Uterus (tissue), 2 donors: Measurements from ENCODE around the gene FOXN3.

Experiments
- POLR2A ChIP-seq, 2 donors: fragments of 450-650 bp; IDR thresholded peaks; one replicate each; pipeline ENCODE4 v1.6.1; 2016; ENCODE audit warnings: antibody characterized with exemption in 2 of 2, mild to moderate bottlenecking in 1 of 2, moderate library complexity in 1 of 2
- TF ChIP-seq, protein P1 (sequence below), 4 experiments: fragments of 200-600 bp in 2 of 4; fragments of 450-650 bp in 2 of 4; sonication (generic) in 2 of 4; IDR thresholded peaks; one replicate each; pipeline ENCODE4 v1.5.1; 2016 to 2019; ENCODE audit warnings: antibody characterized with exemption in 4 of 4, mild to moderate bottlenecking in 2 of 4, moderate library complexity in 1 of 4

DNA sequence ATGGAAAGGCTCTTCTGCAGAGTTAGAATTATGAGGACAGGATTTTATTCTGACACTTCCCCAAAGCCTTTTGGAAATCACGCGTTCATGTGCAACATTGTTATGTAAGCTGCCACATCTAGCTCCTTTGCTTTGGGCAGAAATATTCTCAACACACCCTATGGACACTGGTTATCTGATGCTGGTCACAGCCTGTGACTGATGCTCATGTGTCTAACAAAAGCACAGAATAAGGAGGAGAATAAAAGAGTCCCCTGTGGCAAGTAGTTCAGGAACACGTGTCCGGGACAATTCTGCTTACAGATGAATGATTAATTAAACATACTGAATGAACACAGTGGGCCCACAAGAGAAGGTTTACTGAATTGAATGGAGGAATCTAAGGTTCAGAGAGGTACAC is 22.1 kb downstream of the FOXN3 start:
- TF ChIP-seq POLR2A (IDR thresholded peaks at IDR 0.05): no peak
- TF ChIP-seq, protein P1, sequence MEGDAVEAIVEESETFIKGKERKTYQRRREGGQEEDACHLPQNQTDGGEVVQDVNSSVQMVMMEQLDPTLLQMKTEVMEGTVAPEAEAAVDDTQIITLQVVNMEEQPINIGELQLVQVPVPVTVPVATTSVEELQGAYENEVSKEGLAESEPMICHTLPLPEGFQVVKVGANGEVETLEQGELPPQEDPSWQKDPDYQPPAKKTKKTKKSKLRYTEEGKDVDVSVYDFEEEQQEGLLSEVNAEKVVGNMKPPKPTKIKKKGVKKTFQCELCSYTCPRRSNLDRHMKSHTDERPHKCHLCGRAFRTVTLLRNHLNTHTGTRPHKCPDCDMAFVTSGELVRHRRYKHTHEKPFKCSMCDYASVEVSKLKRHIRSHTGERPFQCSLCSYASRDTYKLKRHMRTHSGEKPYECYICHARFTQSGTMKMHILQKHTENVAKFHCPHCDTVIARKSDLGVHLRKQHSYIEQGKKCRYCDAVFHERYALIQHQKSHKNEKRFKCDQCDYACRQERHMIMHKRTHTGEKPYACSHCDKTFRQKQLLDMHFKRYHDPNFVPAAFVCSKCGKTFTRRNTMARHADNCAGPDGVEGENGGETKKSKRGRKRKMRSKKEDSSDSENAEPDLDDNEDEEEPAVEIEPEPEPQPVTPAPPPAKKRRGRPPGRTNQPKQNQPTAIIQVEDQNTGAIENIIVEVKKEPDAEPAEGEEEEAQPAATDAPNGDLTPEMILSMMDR (IDR thresholded peaks at IDR 0.05): no peak
